HepG2 (cell line): Measurements from ENCODE around the gene PLK5. TPM values are rescaled to one million over a fixed set of nuclear protein-coding genes. Genes with fewer than 3 reads are reported as not detected.

Source experiments
- ARID2 ChIP-seq: sonication (generic); formaldehyde crosslinking; IDR thresholded peaks from 2 replicates; pipeline ENCODE4 v1.8.1; 2022; ENCODE audit warnings: mild to moderate bottlenecking, missing genetic modification reagents, borderline replicate concordance
- GATAD1 ChIP-seq: IDR thresholded peaks from 2 replicates; pipeline ENCODE4 v1.6.1; 2016; ENCODE audit warnings: missing genetic modification reagents, missing compliant biosample characterization
- HOXA7 ChIP-seq: sonication (generic); formaldehyde crosslinking; IDR thresholded peaks from 2 replicates; pipeline ENCODE4 v1.8.1; 2022; ENCODE audit warnings: mild to moderate bottlenecking, missing genetic modification reagents, moderate library complexity
- LCORL ChIP-seq, 2 experiments: fragments of 450-650 bp in 1 of 2; sonication (generic) in 1 of 2; formaldehyde crosslinking in 1 of 2; IDR thresholded peaks; 2 replicates each; pipeline versions ENCODE4 v1.5.0 to v1.6.1; 2017 to 2020; ENCODE audit warnings: antibody characterized with exemption in 1 of 2, missing genetic modification reagents in 1 of 2
- RBAK ChIP-seq: sonication (generic); formaldehyde crosslinking; IDR thresholded peaks from 2 replicates; pipeline ENCODE4 v1.5.1; 2020; ENCODE audit warnings: mild to moderate bottlenecking, missing genetic modification reagents
- SETDB1 ChIP-seq: sonication (generic); formaldehyde crosslinking; IDR thresholded peaks from 2 replicates; pipeline ENCODE4 v1.5.1; 2020; ENCODE audit warnings: missing genetic modification reagents, mild to moderate bottlenecking, borderline replicate concordance
- ZNF18 ChIP-seq: sonication (generic); formaldehyde crosslinking; IDR thresholded peaks from 2 replicates; pipeline ENCODE4 v1.8.0; 2022; ENCODE audit warnings: mild to moderate bottlenecking, missing genetic modification reagents; ENCODE audit not compliant: insufficient replicate concordance
- ZNF280B ChIP-seq: sonication (generic); formaldehyde crosslinking; IDR thresholded peaks from 2 replicates; pipeline ENCODE4 v1.5.0; 2020; ENCODE audit warnings: missing genetic modification reagents, mild to moderate bottlenecking, borderline replicate concordance
- ZNF382 ChIP-seq: sonication (generic); formaldehyde crosslinking; IDR thresholded peaks from 2 replicates; pipeline ENCODE4 v1.5.0; 2020; ENCODE audit warnings: missing genetic modification reagents, mild to moderate bottlenecking, borderline replicate concordance
- ZNF510 ChIP-seq: sonication (generic); formaldehyde crosslinking; IDR thresholded peaks from 2 replicates; pipeline ENCODE4 v1.4.0; 2020; ENCODE audit warnings: low read depth, mild to moderate bottlenecking, missing genetic modification reagents
- ZNF557 ChIP-seq: sonication (generic); formaldehyde crosslinking; IDR thresholded peaks from 2 replicates; pipeline ENCODE4 v1.4.0; 2020; ENCODE audit warnings: missing genetic modification reagents
- ZNF558 ChIP-seq: sonication (generic); formaldehyde crosslinking; IDR thresholded peaks from 2 replicates; pipeline ENCODE4 v1.9.0; 2022; ENCODE audit warnings: mild to moderate bottlenecking, missing genetic modification reagents, borderline replicate concordance
- ZNF839 ChIP-seq: sonication (generic); formaldehyde crosslinking; IDR thresholded peaks from 2 replicates; pipeline ENCODE4 v1.4.0; 2020; ENCODE audit warnings: missing genetic modification reagents, mild to moderate bottlenecking, borderline replicate concordance
- polyA plus RNA-seq, 8 experiments: library from polyadenylated mRNA; depleted of rRNA in 3 of 8; stranded (reverse) in 7 of 8; unstranded in 1 of 8; fragments of >200 nt; fragmentation: Illumina TruSeq in 4 of 8; extraction: Trizol in 4 of 8; gene quantifications; 2 replicates each; pipeline versions ENCODE4 v1.2.1 to v1.2.3, GENCODE V29; 2011 to 2016; ENCODE audit warnings: low read depth in 4 of 8, missing spikeins in 1 of 8, mixed read lengths in 1 of 8; ENCODE audit not compliant: insufficient read depth in 1 of 8
- total RNA-seq, 5 experiments: library from RNA; depleted of rRNA; stranded (reverse); fragments of >200 nt; fragmentation: Illumina TruSeq; extraction: Trizol; gene quantifications; 2 replicates each; pipeline ENCODE4 v1.2.3, GENCODE V29; 2016; ENCODE audit warnings: low read depth in 1 of 5
- TF ChIP-seq, protein P1 (sequence below): fragments of 450-650 bp; IDR thresholded peaks from 2 replicates; pipeline ENCODE4 v1.6.1; 2016
- TF ChIP-seq, protein P2 (sequence below): sonication (generic); formaldehyde crosslinking; IDR thresholded peaks from 2 replicates; pipeline ENCODE4 v1.5.1; 2020; ENCODE audit warnings: mild to moderate bottlenecking, missing genetic modification reagents, moderate library complexity
- TF ChIP-seq, protein P3 (sequence below): sonication (generic); formaldehyde crosslinking; IDR thresholded peaks from 2 replicates; pipeline ENCODE4 v1.4.0; 2020; ENCODE audit warnings: missing genetic modification reagents

Gene PLK5
- total and polyA plus RNA-seq, 2 of the 13 experiments (the other 11 are each of a cell fraction or from before 2014, with no cell fraction given), result not detected

GRCh38 chr19:1481224-1481892, 42.5 kb upstream of the PLK5 start (continued):
- TF ChIP-seq, protein P1, sequence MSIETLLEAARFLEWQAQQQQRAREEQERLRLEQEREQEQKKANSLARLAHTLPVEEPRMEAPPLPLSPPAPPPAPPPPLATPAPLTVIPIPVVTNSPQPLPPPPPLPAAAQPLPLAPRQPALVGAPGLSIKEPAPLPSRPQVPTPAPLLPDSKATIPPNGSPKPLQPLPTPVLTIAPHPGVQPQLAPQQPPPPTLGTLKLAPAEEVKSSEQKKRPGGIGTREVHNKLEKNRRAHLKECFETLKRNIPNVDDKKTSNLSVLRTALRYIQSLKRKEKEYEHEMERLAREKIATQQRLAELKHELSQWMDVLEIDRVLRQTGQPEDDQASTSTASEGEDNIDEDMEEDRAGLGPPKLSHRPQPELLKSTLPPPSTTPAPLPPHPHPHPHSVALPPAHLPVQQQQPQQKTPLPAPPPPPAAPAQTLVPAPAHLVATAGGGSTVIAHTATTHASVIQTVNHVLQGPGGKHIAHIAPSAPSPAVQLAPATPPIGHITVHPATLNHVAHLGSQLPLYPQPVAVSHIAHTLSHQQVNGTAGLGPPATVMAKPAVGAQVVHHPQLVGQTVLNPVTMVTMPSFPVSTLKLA, result no peak
- TF ChIP-seq SETDB1 (CRISPR knock-in tag), result no peak
- no peak for TF ChIP-seq HOXA7
- no peak for TF ChIP-seq GATAD1 (CRISPR knock-in tag)
- no peak for TF ChIP-seq ZNF18
- no peak for TF ChIP-seq ARID2 (CRISPR knock-in tag)
- no peak for TF ChIP-seq ZNF510 (CRISPR knock-in tag)
- no peak for TF ChIP-seq ZNF839
- TF ChIP-seq ZNF382 (CRISPR knock-in tag), result no peak
- no peak for TF ChIP-seq ZNF558 (CRISPR knock-in tag)
- TF ChIP-seq, protein P2, sequence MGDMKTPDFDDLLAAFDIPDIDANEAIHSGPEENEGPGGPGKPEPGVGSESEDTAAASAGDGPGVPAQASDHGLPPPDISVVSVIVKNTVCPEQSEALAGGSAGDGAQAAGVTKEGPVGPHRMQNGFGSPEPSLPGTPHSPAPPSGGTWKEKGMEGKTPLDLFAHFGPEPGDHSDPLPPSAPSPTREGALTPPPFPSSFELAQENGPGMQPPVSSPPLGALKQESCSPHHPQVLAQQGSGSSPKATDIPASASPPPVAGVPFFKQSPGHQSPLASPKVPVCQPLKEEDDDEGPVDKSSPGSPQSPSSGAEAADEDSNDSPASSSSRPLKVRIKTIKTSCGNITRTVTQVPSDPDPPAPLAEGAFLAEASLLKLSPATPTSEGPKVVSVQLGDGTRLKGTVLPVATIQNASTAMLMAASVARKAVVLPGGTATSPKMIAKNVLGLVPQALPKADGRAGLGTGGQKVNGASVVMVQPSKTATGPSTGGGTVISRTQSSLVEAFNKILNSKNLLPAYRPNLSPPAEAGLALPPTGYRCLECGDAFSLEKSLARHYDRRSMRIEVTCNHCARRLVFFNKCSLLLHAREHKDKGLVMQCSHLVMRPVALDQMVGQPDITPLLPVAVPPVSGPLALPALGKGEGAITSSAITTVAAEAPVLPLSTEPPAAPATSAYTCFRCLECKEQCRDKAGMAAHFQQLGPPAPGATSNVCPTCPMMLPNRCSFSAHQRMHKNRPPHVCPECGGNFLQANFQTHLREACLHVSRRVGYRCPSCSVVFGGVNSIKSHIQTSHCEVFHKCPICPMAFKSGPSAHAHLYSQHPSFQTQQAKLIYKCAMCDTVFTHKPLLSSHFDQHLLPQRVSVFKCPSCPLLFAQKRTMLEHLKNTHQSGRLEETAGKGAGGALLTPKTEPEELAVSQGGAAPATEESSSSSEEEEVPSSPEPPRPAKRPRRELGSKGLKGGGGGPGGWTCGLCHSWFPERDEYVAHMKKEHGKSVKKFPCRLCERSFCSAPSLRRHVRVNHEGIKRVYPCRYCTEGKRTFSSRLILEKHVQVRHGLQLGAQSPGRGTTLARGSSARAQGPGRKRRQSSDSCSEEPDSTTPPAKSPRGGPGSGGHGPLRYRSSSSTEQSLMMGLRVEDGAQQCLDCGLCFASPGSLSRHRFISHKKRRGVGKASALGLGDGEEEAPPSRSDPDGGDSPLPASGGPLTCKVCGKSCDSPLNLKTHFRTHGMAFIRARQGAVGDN (CRISPR knock-in tag), result peak; percentile 75
- TF ChIP-seq, protein P3, sequence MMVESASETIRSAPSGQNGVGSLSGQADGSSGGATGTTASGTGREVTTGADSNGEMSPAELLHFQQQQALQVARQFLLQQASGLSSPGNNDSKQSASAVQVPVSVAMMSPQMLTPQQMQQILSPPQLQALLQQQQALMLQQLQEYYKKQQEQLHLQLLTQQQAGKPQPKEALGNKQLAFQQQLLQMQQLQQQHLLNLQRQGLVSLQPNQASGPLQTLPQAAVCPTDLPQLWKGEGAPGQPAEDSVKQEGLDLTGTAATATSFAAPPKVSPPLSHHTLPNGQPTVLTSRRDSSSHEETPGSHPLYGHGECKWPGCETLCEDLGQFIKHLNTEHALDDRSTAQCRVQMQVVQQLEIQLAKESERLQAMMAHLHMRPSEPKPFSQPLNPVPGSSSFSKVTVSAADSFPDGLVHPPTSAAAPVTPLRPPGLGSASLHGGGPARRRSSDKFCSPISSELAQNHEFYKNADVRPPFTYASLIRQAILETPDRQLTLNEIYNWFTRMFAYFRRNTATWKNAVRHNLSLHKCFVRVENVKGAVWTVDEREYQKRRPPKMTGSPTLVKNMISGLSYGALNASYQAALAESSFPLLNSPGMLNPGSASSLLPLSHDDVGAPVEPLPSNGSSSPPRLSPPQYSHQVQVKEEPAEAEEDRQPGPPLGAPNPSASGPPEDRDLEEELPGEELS, result no peak
- no peak for TF ChIP-seq LCORL (IDR thresholded peaks at IDR 0.05)
- TF ChIP-seq LCORL (CRISPR knock-in tag; IDR thresholded peaks at IDR 0.05), result no peak
- no peak for TF ChIP-seq RBAK (CRISPR knock-in tag)
- TF ChIP-seq ZNF557, result no peak
- TF ChIP-seq ZNF280B (CRISPR knock-in tag), result 0 out of 2 replicates have a peak, but pooled peaks have one; percentile 26
